GM21576 (cell line): ENCODE measurements around the gene PLXDC2.
"Not testable (repeated sequence)": the region's sequence is repeated elsewhere in the genome, so short reads cannot be mapped to it uniquely, and the experiment has no call there.

Source experiments
- ATAC-seq: cut with Tn5 transposase; IDR thresholded peaks from one replicate; pipeline ENCODE4 v1.9.1; 2021; ENCODE audit warnings: mild to moderate bottlenecking, moderate library complexity; ENCODE audit not compliant: unreplicated experiment

Gene PLXDC2

GRCh38 chr10:20173046-20173445 is 356.8 kb downstream of the PLXDC2 start:
- no peak for ATAC-seq

GRCh38 chr10:20175719-20176118 is 359.5 kb downstream of the PLXDC2 start:
- ATAC-seq: no peak

GRCh38 chr10:20180766-20181165 is 364.5 kb downstream of the PLXDC2 start:
- ATAC-seq: no peak

- ATAC-seq: no peak
Measured at GRCh38 chr10:20181434-20181833, 365.2 kb downstream of the PLXDC2 start.

- no peak for ATAC-seq
Measured at GRCh38 chr10:20185116-20185515, 368.9 kb downstream of the PLXDC2 start.

GRCh38 chr10:20191392-20191791 is 375.2 kb downstream of the PLXDC2 start:
- ATAC-seq: not testable (repeated sequence)

GRCh38 chr10:20195076-20195475 is 378.8 kb downstream of the PLXDC2 start:
- ATAC-seq: no peak

GRCh38 chr10:20200758-20201157 is 384.5 kb downstream of the PLXDC2 start:
- ATAC-seq: no peak

GRCh38 chr10:20202337-20202736 is 386.1 kb downstream of the PLXDC2 start:
- ATAC-seq: no peak

- no peak for ATAC-seq
Measured at GRCh38 chr10:20207653-20208052, 391.4 kb downstream of the PLXDC2 start.

GRCh38 chr10:20209098-20209497 is 392.9 kb downstream of the PLXDC2 start:
- ATAC-seq: not testable (repeated sequence)

GRCh38 chr10:20215547-20216152 is 399.4 kb downstream of the PLXDC2 start:
- ATAC-seq: no peak

- ATAC-seq: no peak
Measured at GRCh38 chr10:20221356-20221755, 405.1 kb downstream of the PLXDC2 start.

GRCh38 chr10:20228729-20229128 is 412.5 kb downstream of the PLXDC2 start:
- no peak for ATAC-seq

GRCh38 chr10:20232079-20232705 is 416.0 kb downstream of the PLXDC2 start:
- no peak for ATAC-seq

GRCh38 chr10:20233423-20233822 is 417.2 kb downstream of the PLXDC2 start:
- ATAC-seq: no peak

- no peak for ATAC-seq
Measured at GRCh38 chr10:20234579-20234978, 418.3 kb downstream of the PLXDC2 start.

GRCh38 chr10:20237091-20237570 is 420.9 kb downstream of the PLXDC2 start:
- ATAC-seq: no peak

GRCh38 chr10:20237586-20237985 is 421.4 kb downstream of the PLXDC2 start:
- ATAC-seq: no peak

- no peak for ATAC-seq
Measured at GRCh38 chr10:20240643-20241042, 424.4 kb downstream of the PLXDC2 start.

- ATAC-seq: no peak
Measured at GRCh38 chr10:20247454-20247853, 431.2 kb downstream of the PLXDC2 start.

GRCh38 chr10:20247891-20248708 is 431.9 kb downstream of the PLXDC2 start:
- no peak for ATAC-seq
